MM.1S (cell line): ENCODE results near the gene BMP3.

Experiments used
- DNase-seq: peaks from one replicate; pipeline ENCODE4 v3.0.0-alpha.2; 2015
- H2AFZ ChIP-seq: fragments of 300-600 bp; sonication (generic); 2 replicates; pipeline ENCODE4 v1.6.0; 2016; ENCODE audit warnings: antibody characterized with exemption, low read length
- H3F3A ChIP-seq: fragments of 300-600 bp; sonication (generic); 2 replicates; pipeline ENCODE4 v1.6.1; 2016; ENCODE audit warnings: mild to moderate bottlenecking, antibody characterized with exemption, low read length, moderate library complexity, mixed read lengths; ENCODE audit not compliant: insufficient read depth
- H3K27ac ChIP-seq: fragments of 300-600 bp; sonication (generic); 2 replicates; pipeline ENCODE4 v1.5.1; 2016; ENCODE audit warnings: mild to moderate bottlenecking, low read length
- H3K27me3 ChIP-seq: fragments of 300-600 bp; sonication (generic); replicated peaks from 2 replicates; pipeline ENCODE4 v1.6.0; 2016; ENCODE audit warnings: low read length; ENCODE audit not compliant: insufficient read depth
- H3K36me3 ChIP-seq: fragments of 300-600 bp; sonication (generic); replicated peaks from 2 replicates; pipeline ENCODE4 v1.6.1; 2016; ENCODE audit warnings: mild to moderate bottlenecking, low read length, mixed read lengths; ENCODE audit not compliant: insufficient read depth
- H3K4me1 ChIP-seq: fragments of 300-600 bp; sonication (generic); 2 replicates; pipeline ENCODE4 v1.6.1; 2016; ENCODE audit warnings: low read length, mixed read lengths
- H3K4me2 ChIP-seq: fragments of 300-600 bp; sonication (generic); 2 replicates; pipeline ENCODE4 v1.6.0; 2016; ENCODE audit warnings: low read depth, low read length
- H3K4me3 ChIP-seq: fragments of 300-600 bp; sonication (generic); 2 replicates; pipeline ENCODE4 v1.5.1; 2016; ENCODE audit warnings: low read length, mixed read lengths
- H3K79me2 ChIP-seq: fragments of 300-600 bp; sonication (generic); 2 replicates; pipeline ENCODE4 v1.6.1; 2016; ENCODE audit warnings: mixed run types, low read length, mixed read lengths
- H3K9ac ChIP-seq: fragments of 300-600 bp; sonication (generic); 2 replicates; pipeline ENCODE4 v1.6.1; 2016; ENCODE audit warnings: low read length, mixed read lengths
- H3K9me2 ChIP-seq: fragments of 300-600 bp; sonication (generic); replicated peaks from 2 replicates; pipeline ENCODE4 v1.6.1; 2016; ENCODE audit warnings: mild to moderate bottlenecking, low read length, mixed read lengths; ENCODE audit not compliant: insufficient read depth
- H3K9me3 ChIP-seq: fragments of 300-600 bp; sonication (generic); replicated peaks from 2 replicates; pipeline ENCODE4 v1.6.1; 2016; ENCODE audit warnings: mild to moderate bottlenecking, low read length, mixed read lengths; ENCODE audit not compliant: insufficient read depth
- H4K20me1 ChIP-seq: fragments of 300-600 bp; sonication (generic); 2 replicates; pipeline ENCODE4 v1.6.1; 2016; ENCODE audit warnings: mild to moderate bottlenecking, low read length, moderate library complexity, mixed read lengths; ENCODE audit not compliant: insufficient read depth
- EZH2 ChIP-seq: fragments of 300-600 bp; sonication (generic); optimal IDR thresholded peaks from 2 replicates; pipeline ENCODE3; 2017; ENCODE audit warnings: low read depth, mild to moderate bottlenecking, antibody characterized with exemption, low read length, mixed read lengths
- EZH2phosphoT487 ChIP-seq: fragments of 300-600 bp; sonication (generic); IDR thresholded peaks from 2 replicates; pipeline ENCODE4 v1.6.1; 2018; ENCODE audit warnings: antibody characterized with exemption, low read length
- TF ChIP-seq, protein P1 (sequence below): fragments of 300-600 bp; sonication (generic); IDR thresholded peaks from 2 replicates; pipeline ENCODE4 v1.5.1; 2016; ENCODE audit warnings: antibody characterized with exemption, low read length, mixed read lengths

Gene BMP3

DNA sequence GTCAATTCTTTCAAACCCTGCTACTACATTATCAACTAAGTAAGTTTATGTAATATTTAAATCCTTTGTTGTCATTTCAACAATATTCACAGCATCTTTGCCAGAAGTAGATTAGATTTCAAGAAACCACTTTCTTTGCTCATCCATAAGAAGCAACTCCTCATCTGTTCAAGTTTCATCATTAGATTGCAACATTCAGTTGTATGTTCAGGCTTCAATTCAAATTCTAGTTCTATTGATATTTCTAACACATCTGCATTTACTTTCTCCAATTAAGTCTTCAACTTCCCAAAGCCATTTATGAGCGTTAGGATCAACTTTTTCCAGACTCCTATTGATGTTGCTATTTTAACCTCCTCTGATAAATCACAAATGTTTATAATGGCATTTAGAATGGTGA lies 66.1 kb downstream of the BMP3 start:
- Histone ChIP-seq H4K20me1 (no peaks in the 10 kb centered on the region), H3F3A (no peaks in the 10 kb centered on the region), H3K27ac (no peak overlapping the region), H3K4me1 (no peaks in the 10 kb centered on the region), H3K9ac (no peak overlapping the region), H3K79me2 (no peaks in the 10 kb centered on the region), H3K9me3 (no peaks in the 10 kb centered on the region), H3K4me2 (no peak overlapping the region), H3K27me3 (no peaks in the 10 kb centered on the region), H3K36me3 (no peaks in the 10 kb centered on the region), H2AFZ (no peak overlapping the region), H3K4me3 (no peak overlapping the region), H3K9me2 (no peaks in the 10 kb centered on the region)
- no peak for DNase-seq
- TF ChIP-seq, protein P1, sequence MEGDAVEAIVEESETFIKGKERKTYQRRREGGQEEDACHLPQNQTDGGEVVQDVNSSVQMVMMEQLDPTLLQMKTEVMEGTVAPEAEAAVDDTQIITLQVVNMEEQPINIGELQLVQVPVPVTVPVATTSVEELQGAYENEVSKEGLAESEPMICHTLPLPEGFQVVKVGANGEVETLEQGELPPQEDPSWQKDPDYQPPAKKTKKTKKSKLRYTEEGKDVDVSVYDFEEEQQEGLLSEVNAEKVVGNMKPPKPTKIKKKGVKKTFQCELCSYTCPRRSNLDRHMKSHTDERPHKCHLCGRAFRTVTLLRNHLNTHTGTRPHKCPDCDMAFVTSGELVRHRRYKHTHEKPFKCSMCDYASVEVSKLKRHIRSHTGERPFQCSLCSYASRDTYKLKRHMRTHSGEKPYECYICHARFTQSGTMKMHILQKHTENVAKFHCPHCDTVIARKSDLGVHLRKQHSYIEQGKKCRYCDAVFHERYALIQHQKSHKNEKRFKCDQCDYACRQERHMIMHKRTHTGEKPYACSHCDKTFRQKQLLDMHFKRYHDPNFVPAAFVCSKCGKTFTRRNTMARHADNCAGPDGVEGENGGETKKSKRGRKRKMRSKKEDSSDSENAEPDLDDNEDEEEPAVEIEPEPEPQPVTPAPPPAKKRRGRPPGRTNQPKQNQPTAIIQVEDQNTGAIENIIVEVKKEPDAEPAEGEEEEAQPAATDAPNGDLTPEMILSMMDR = no peak
- TF ChIP-seq EZH2 (no peak), EZH2phosphoT487 (no peak)

DNA sequence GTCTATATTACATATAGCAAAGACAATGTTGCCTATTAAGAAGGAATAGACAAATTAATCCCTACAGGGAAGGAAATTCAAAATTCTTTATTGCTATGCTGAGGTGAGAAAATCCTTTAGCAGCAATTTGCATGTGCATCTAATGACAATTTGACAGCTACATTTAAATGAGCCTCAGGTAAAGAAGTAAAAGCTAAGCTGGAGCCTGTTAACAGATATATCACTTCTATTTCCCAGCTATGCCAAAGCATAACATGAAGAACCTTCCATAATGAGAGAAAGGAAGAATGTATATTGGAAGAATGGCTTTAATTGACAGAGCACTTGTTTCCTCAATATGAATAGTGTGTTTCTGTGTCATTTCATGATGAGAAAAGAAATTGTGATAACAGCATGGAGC lies 71.6 kb downstream of the BMP3 start:
- H3K27ac ChIP-seq = no peak overlapping the region
- no peaks in the 10 kb centered on the region for H3K27me3 ChIP-seq
- no peaks in the 10 kb centered on the region for H3K9me3 ChIP-seq
- no peaks in the 10 kb centered on the region for H3F3A ChIP-seq
- H3K4me1 ChIP-seq = no peaks in the 10 kb centered on the region
- no peaks in the 10 kb centered on the region for H4K20me1 ChIP-seq
- no peak overlapping the region for H2AFZ ChIP-seq
- no peaks in the 10 kb centered on the region for H3K79me2 ChIP-seq
- TF ChIP-seq EZH2 = no peak
- no peak overlapping the region for H3K4me2 ChIP-seq
- no peak overlapping the region for H3K4me3 ChIP-seq
- H3K9me2 ChIP-seq = no peaks in the 10 kb centered on the region
- H3K36me3 ChIP-seq = no peaks in the 10 kb centered on the region
- no peak overlapping the region for H3K9ac ChIP-seq
- DNase-seq = no peak

DNA sequence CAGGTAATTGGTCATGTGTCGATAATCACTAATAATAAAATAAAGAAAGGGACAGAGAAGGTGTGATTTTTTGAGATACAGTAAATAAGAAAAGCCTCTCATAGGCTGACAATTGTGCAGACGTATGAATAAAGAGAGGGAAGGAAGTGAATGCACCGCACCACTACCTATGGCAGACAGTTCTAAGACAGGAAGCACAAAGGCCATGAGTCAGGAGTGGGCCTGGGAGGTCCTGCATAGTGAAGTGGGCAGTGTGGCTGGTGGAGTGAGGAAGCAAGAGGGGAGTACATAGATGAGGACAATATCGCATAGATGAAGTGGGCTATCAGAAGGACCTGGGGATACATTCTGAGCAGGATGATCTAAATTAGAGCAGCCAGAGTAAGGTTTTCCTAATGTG lies 75.6 kb downstream of the BMP3 start:
- Histone ChIP-seq H3K9me2 (no peaks in the 10 kb centered on the region), H3K36me3 (no peaks in the 10 kb centered on the region), H2AFZ (no peak overlapping the region), H3K4me3 (no peak overlapping the region), H3K27ac (no peak overlapping the region), H3K9me3 (no peaks in the 10 kb centered on the region), H3F3A (no peaks in the 10 kb centered on the region), H3K79me2 (no peaks in the 10 kb centered on the region), H3K9ac (no peak overlapping the region), H4K20me1 (no peaks in the 10 kb centered on the region), H3K27me3 (no peaks in the 10 kb centered on the region), H3K4me1 (no peaks in the 10 kb centered on the region), H3K4me2 (no peak overlapping the region)
- no peak for DNase-seq
- TF ChIP-seq EZH2 = no peak
- TF ChIP-seq EZH2phosphoT487 = no peak
